ENCODE results near the gene C10orf95. TPM values are rescaled to one million over a fixed set of nuclear protein-coding genes. Genes with fewer than 3 reads are reported as not detected.
A peak's percentile ranks its signal among the peaks of the same experiment; 100 is the strongest.

C10orf95 gene
- total RNA-seq, 2 donors from 2014 or later, result 2.8 to 4.8 TPM

GRCh38 chr10:102421757-102422512 is 29.4 kb downstream of the C10orf95 start:
- Histone ChIP-seq H3K9ac (ENCODE audit: low read depth in 2 of 2, low read length in 2 of 2) (peak overlapping the region; percentile 88 to 95), H3K4me3 (peak overlapping the region; percentile 71), H3K27me3 (no peaks in the 10 kb centered on the region), H3K36me3 (no peaks in the 10 kb centered on the region), H3K4me1 (peaks cover 15% of the 10 kb centered on the region), H3K27ac (peak overlapping the region; percentile 88), H3K9me3 (no peaks in the 10 kb centered on the region)
- intact Hi-C loops (cut with DNase I), result loop anchor here (5.0 kb wide), 1 partner anchor 60 kb away; no protein-coding TSS in a partner anchor
- TF ChIP-seq CTCF (IDR thresholded peaks at IDR 0.05), result no peak
- DNase-seq, result peak; percentile 67

GRCh38 chr10:102421507-102421756 is 29.9 kb downstream of the C10orf95 start:
- Histone ChIP-seq H3K4me1 (peaks cover 15% of the 10 kb centered on the region), H3K9me3 (no peaks in the 10 kb centered on the region), H3K27me3 (no peaks in the 10 kb centered on the region), H3K4me3 (peak overlapping the region; percentile 71), H3K9ac (ENCODE audit: low read depth in 2 of 2, low read length in 2 of 2) (peak overlapping the region; percentile 88 to 95), H3K27ac (peak overlapping the region; percentile 88), H3K36me3 (no peaks in the 10 kb centered on the region)
- intact Hi-C loops (cut with DNase I), result loop anchor here (5.0 kb wide), 1 partner anchor 61 kb away; no protein-coding TSS in a partner anchor
- no peak for DNase-seq
- TF ChIP-seq CTCF (IDR thresholded peaks at IDR 0.05), result no peak

- no peaks in the 10 kb centered on the region for H3K9me3 ChIP-seq
- peak within 1 kb of the TSS; percentile 71 for H3K4me3 ChIP-seq
- intact Hi-C loops (cut with DNase I), result loop anchor here (5.0 kb wide), 1 partner anchor 61 kb away; no protein-coding TSS in a partner anchor
- no peaks in the 10 kb centered on the region for H3K27me3 ChIP-seq
- no peaks in the 10 kb centered on the region for H3K36me3 ChIP-seq
- peak; percentile 97 for DNase-seq
- H3K27ac ChIP-seq, result peak within 1 kb of the TSS; percentile 88
- peaks cover 15% of the 10 kb centered on the region for H3K4me1 ChIP-seq
- H3K9ac ChIP-seq (ENCODE audit: low read depth in 2 of 2, low read length in 2 of 2), result peak within 1 kb of the TSS; percentile 88 to 95
- TF ChIP-seq CTCF (IDR thresholded peaks at IDR 0.05), result no peak
Measured at GRCh38 chr10:102420714-102421506, 30.4 kb downstream of the C10orf95 start, which contains the start of gene FBXL15. FBXL15 (plus strand) TSS chr10:102420836; CDS start chr10:102421130, 294 bp downstream.

- peak overlapping the region; percentile 88 for H3K27ac ChIP-seq
- intact Hi-C loops (cut with DNase I), result loop anchor here (5.0 kb wide), 1 partner anchor 62 kb away; no protein-coding TSS in a partner anchor
- peak overlapping the region; percentile 71 for H3K4me3 ChIP-seq
- no peaks in the 10 kb centered on the region for H3K27me3 ChIP-seq
- DNase-seq, result no peak
- H3K36me3 ChIP-seq, result no peaks in the 10 kb centered on the region
- peaks cover 15% of the 10 kb centered on the region for H3K4me1 ChIP-seq
- H3K9ac ChIP-seq (ENCODE audit: low read depth in 2 of 2, low read length in 2 of 2), result peak overlapping the region; percentile 60 to 95
- no peaks in the 10 kb centered on the region for H3K9me3 ChIP-seq
- no peak for TF ChIP-seq CTCF (IDR thresholded peaks at IDR 0.05)
Measured at GRCh38 chr10:102420181-102420713, 31.1 kb downstream of the C10orf95 start.
